ACHN (cell line): ENCODE measurements around the gene RLBP1.

Source experiments
- DNase-seq: peaks from one replicate; pipeline ENCODE4 v3.0.0-alpha.2; 2015
- in situ Hi-C: cut with HindIII; loops from 2 replicates; pipeline ENCODE4 v1.10.0; 2017; ENCODE audit warnings: low sequenced_read_pairs, low pct_ligation_motif_present, low pct_unique_long_range_greater_than_20kb

The RLBP1 gene

DNA sequence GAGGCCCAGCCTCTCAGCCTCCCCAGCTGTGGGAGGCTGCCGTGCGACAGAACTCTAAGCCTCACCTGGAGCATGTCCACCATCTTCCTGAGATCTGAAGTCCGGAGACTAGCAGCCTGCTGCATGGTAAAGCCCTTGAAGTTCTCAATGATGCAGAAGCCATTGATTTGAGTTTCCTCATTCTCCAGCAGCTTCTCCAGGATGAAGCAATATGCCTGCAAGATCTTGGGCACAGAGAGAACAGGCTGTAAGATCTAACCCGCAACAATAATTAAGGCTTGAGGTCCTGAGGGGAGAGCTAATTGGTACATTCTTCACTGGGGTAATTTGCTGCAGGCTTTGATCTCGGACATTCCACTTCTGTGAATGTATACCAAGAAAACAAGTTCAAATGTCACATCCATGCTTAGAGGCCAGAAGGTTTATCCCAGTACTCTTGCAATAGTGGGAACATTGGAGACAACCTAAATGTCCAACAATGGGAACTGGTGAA lies 9.7 kb downstream of the RLBP1 start:
- in situ Hi-C loops: no loop called here
- DNase-seq: no peak

DNA sequence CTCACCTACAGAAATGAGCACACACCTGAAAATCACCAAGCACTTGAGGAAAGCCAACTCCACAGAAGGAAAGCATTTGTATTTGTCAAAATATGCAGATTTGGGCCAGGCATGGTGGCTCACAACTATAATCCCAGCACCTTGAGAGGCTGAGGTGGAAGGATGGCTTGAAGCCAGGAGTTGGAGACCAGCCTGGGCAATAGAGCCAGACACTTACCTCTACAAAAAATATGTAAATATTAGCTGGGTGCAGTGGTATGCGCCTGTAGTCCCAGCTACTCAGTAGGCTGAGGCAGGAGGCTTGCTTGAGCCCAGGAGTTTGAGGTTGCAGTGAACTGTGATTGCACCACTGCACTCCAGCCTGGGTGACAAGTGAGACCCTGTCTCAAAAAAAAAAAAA lies 12.3 kb downstream of the RLBP1 start:
- no peak for DNase-seq
- in situ Hi-C loops: no loop called here

DNA sequence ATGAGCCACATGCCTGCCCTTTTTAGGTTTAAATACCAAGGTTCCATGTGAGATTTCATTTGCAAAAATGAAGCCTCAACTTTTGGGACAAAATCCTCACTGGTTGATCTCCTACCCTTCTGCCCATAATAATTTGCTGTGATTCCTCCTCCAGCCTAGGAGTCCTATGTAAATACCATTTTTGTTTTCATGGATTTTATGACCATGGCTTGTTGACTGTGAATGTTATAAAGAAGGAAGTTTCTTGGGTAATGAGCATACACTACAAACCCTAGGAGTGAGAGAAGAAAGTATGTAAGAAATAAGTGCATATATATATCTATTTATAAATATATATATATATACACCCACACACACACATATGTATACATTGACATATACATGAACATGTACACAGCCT lies 13.1 kb downstream of the RLBP1 start:
- no peak for DNase-seq
- in situ Hi-C loops: no loop called here

DNA sequence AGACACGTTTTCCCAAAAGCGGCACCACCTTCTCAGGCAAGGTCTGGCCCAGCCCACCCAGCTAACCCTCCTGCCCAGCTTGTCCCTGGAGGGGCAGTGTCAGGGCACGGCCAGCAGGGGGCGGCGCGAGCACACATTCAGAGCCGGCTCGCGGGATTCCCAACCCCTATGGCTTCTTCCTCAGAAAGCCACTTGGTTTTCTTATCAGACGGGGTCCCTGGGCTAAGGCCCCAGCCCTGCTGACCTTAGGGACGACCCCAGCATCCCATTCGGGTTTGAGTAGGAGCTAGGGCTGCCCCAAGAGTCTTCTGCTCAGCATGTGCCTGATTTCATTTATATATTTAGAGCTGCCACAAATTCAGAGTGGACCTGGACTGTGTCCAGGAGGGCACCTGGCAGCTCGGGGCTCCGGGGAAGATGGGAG lies 14.5 kb downstream of the RLBP1 start:
- in situ Hi-C loops: no loop called here
- peak; percentile 65 for DNase-seq

DNA sequence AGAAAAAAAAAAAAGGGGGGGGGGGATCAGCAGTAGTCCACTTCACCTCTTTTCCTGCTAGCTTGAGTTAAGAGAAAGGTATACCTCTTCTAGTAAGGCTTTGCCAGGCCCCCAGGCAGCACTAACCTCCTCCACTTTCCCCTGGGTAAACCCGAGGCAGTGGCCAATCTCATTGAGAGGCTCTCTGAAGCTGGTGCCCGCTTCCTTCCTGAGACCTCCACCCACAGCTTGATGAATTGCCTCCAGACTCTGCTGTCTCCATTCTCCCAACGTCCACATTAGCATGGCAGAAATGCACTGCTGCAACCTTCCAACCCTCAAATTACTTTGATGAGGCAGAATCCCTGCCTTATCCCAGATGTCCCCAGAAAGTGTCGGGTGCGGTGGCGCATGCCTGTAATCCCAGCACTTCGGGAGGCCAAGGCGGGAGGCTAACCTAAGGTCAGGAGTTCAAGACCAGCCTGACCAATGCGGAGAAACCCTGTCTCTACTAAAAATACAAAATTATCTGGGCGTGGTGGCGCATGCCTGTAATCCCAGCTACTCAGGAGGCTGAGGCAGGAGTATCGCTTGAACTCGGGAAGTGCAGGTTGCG lies 15.3 kb downstream of the RLBP1 start:
- no peak for DNase-seq
- in situ Hi-C loops: no loop called here

DNA sequence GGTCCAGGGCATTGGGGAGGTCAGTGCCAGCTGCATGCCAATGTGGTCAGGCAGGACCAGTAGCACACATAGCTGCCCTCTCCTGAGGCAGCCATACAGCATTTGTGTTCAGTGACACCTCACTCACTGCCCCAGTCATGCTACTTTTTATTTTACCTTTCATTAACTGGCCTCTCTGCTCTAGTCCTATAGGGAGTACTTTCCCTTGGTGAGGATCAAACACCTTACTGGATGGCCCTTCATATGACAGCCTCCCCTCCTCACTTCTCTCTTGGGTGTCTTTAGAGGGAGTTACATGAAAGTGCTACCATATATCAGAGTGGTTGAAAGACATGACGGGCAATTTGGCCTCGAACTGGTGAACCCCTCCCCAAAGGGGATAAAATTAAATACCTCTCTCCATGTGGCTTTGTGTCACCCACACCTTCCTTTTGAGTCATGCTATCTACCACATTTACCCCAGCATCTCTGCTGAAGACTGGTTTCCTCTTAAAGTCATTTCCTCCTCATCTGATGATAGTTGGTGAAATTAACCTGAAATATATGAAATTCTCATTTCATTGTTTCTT lies 17.6 kb downstream of the RLBP1 start:
- no peak for DNase-seq
- in situ Hi-C loops: no loop called here

DNA sequence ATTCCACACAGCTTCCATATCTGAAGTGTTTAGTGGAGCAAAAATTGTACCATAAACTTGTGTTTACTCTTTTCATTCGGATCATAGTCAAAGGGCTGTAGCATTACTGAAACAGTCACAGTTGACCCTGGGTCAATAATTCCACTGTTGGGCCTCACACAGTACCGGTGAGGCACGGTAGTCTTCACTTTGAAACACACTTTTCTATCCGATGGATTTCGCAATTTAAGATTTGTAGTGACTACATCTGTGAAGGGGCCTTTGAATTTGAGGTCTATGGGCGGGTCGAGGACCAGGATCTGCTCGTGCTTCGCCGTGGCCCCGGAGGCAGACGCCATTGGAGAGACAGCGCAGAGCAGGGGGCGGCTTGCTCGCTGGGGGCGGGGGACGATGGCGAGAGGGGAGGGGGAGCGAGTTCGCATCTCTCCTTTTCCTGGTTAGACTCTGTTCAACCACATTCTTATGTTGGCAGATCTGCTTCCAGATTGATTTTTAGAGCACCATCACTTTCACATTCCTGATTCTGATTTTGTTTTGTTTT lies 19.8 kb downstream of the RLBP1 start:
- in situ Hi-C loops: no loop called here

DNA sequence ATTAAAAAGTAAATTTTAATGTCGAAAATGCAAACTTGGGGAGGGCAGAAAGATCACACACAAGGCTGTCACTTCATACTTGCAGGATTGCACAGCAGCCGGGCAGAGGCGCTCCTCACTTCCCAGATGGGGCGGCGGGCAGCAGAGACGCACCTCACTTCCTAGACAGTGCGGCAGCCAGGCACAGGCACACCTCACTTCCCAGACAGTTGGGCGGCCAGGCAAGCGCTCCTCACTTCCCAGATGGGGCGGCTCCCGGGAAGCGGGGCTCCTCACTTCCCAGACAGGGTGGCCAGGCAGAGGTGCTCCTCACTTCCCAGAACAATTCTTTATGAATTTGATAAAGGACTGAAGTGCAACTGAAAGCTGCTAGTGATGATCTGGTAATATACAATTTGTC lies 21.2 kb downstream of the RLBP1 start:
- DNase-seq: no peak
- in situ Hi-C loops: no loop called here

More for the DNA sequence above, 19.8 kb downstream of the RLBP1 start:
- DNase-seq: no peak

DNA sequence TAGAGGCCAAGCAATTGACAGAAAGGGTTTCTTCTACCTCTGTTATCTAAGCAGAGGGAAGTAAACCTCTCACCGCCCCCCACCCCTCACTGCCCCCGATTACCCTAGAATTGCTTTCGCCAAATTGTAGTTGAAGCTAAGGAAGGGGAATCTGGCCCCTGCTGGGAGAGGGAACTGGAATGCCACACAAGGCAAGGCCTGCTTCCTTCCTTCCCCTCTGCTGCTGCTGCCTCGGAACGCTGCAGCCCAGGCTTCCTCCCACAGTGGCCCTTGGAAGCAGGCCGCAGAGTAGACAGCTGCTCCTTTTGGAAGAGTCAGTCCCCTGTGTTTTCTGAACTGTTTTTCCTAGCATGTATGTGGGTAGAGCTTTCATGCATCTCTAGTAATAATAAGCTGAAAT lies 21.6 kb downstream of the RLBP1 start:
- in situ Hi-C loops: no loop called here
- DNase-seq: no peak

DNA sequence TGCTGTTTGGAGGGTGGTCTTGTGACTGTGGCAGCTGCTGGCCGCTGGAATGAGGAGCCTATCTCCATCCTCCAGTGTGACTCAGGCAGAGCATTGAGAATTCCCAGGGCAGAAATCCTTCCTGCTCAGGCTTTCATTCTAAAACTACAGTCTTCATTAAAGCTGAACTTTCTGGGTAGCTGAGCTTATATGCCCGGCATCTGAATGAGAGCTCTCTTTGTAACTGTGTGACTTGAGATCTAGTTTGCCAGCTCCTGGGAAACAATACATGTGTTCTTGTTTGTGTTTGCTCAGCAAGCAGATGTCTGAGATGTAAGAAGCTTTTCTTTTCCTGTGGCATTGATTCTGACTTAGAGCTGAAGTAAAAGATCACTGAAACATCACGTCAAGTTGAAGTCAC lies 22.4 kb downstream of the RLBP1 start:
- in situ Hi-C loops: no loop called here
- no peak for DNase-seq

DNA sequence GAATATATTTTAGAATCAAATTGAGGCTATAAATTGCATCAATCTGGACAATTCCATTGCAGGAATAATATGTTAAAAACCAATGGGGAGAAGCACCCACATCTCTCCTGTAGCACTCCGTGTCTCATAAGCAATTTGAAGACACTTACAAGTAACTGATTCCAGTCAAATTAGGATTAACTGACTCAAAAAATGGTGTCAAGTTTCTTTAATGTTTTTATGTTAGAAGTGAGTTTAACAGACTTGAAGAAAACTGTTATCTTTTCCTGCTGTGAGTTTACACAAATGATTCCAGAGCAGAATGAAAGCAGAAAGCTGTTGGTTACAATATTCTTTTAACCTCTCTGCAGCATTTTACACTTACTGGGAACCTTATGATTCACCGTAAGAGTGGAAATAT lies 23.2 kb downstream of the RLBP1 start:
- no peak for DNase-seq
- in situ Hi-C loops: no loop called here

DNA sequence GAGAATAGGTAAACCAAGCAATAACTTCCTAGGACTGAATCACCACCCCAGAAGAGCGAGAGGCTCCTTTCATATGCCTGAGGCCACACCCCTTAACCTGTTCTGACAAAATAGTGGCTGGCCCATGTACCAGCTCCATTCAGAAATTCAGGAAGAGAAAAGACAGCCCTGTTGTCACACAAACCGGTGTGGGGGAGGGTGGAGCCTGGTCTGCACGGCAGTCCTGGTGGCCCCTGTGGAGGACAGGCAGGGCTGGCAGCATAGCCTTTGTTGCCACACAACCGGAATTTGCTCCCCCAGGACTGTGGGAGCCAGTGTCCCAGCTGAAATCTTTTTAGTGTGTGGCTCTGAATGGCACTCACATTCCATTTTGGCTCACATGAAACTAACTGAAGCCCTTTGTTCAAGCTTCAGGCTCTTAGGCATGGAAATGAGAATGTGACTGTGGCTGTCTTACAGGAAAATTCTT lies 23.8 kb downstream of the RLBP1 start:
- in situ Hi-C loops: no loop called here
- DNase-seq: no peak

DNA sequence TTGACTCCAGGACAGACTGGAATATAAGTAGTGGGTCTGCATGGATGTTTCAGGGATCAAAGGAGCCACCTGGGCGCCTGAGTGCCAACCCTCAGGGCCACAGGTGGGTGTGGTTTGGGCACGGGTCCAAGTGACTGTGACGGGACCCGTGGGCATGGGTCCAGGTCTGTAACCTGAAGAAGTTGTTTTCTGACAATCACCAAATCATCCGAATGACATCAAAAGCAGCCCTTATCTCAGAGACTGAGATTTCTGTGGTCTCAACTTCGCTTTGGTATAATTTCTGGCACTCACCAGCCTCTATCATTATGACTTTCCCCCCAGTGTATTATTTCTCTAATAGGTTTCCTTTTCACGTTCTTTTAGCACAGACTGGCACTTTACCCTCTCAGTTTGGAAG lies 24.4 kb downstream of the RLBP1 start:
- no peak for DNase-seq
- in situ Hi-C loops: no loop called here

DNA sequence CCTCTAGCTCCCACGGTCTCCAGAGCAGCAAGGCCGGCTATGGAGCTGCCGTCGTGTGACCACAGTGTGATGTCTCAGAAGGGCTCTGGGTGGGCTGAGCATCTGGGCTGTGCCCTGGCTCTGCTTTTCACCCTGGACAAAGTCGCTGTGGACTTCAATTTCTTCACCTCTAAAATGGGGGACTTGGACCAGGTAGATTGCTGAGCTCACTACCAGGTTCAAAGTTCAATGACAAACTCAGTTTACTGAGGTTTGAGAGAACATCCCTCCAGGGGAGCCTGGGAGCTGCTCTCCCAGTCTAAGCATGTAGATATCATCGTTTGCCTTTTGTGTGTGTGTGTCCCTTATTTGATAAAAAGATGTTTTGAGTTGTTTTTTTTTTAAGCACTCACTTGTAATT lies 25.1 kb downstream of the RLBP1 start:
- in situ Hi-C loops: no loop called here
- no peak for DNase-seq

DNA sequence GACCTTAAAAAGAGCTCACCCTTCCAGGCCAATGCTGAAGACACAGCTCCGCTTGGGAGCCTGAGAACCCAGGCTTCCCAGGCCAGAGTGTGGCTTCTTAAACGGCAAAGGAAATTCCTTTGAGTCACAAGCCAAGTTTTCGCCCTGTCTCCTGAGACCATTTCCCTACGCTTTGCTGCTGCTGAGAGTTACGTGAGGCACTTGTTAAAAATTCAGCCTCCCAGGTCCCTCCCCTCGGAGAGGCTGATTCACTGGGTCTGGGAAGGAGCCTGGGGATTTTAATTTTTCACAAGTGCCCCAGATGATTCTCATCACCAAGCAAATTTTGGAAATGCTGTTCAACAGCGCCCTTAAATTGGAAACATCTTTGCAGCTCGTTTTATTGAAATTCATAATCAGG lies 25.5 kb downstream of the RLBP1 start:
- peak; percentile 15 for DNase-seq
- in situ Hi-C loops: no loop called here

DNA sequence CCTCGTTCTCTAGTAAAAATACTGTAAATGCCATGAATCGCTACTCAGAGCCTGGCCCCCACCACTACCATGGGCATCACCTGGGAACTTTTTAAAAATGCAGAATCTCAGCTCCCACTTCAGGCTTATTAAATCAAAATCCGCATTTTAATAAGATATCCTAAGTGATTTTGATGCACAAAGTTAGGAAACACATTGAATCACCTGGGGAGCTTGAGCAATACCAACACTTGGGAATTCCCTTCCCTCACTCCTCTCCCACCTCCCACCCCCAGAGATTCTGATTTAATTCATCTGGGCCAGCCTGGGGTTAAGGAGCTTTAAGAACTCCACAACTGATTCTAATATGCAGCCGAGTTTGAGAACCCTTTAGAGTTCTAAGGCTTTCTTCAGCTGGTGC lies 26.8 kb downstream of the RLBP1 start:
- DNase-seq: no peak
- in situ Hi-C loops: no loop called here

DNA sequence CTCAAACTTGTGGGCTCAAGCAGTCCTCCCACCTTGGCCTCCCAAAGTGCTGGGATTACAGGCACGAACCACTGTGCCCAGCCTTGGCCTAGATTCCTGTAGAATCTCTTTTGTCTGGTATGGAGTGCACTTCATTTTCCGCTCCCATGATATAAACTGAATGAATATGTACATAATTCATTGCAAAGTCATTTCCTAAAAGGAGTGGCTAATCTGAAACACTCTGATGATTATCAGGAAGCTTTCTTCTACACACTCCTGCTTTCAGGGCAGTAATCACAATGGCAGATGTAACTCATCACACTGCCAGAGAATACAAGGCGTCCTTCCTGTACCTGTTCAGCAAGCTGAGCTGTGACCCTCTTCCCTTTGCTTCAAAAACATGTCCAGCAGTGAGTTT lies 28.6 kb downstream of the RLBP1 start:
- DNase-seq: no peak
- in situ Hi-C loops: no loop called here

DNA sequence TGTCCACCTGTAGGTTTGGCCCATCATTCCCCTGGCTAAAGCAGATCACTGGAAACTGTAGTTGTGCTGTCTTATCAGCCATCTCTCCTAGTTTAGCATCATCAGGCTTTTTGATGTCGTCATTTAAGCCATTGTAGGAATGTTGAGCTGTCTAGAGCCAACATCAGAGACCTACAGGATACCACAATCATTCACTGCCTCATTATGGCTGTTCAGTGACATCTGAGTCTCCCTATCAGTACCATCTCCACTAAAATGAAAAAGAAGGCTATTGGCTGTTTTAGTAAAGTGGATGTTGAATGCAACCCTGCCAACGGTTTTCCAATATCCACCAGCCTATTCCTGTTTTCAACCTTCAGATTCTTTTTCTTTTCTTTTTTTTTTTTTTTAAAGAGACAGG lies 29.2 kb downstream of the RLBP1 start:
- no peak for DNase-seq
- in situ Hi-C loops: no loop called here

DNA sequence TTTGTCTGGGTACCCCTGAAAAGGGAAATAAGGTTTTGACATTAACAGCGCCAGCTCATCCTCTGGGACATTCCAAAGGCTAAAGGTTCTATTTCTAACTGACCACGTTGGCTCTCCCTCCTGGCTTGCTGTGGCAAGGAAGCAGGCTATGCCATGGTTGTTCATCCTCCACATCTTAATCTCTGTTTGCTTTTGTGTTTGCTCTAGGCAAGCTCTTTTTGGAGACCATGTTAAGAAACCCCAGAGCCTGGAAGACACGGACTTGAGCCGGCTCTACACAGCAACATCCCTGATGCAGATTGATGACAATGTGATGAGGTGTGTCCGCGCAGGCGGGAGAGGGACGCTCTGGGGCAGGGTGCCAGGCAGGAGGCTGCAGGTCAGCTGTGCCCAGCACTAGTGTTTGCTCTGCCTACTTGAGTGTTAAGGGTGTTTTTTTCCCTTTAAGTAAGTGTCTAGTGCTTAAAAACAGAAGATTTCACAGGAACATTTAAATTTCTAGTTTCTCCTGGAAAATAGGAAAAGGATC lies 33.3 kb downstream of the RLBP1 start:
- in situ Hi-C loops: no loop called here

More for the DNA sequence above, 33.3 kb downstream of the RLBP1 start:
- peak; percentile 70 for DNase-seq
